ENCODE data around the gene PSME3IP1. TPM values are rescaled to one million over a fixed set of nuclear protein-coding genes. Genes with fewer than 3 reads are reported as not detected.
"Not testable (repeated sequence)": the region's sequence is repeated elsewhere in the genome, so short reads cannot be mapped to it uniquely, and the experiment has no call there.

Gene PSME3IP1
- total and polyA plus RNA-seq, 2 experiments from 2014 or later: 64.2 to 73.2 TPM

GRCh38 chr16:57111420-57111819 is 74.4 kb downstream of the PSME3IP1 start:
- no peak overlapping the region for H3K4me2 ChIP-seq
- no peaks in the 10 kb centered on the region for H3K79me2 ChIP-seq
- H4K20me1 ChIP-seq (ENCODE audit: insufficient read depth, poor library complexity, severe bottlenecking): no peaks in the 10 kb centered on the region
- no peaks in the 10 kb centered on the region for H3K27me3 ChIP-seq
- H3K9me2 ChIP-seq (replicated peaks; ENCODE audit: insufficient read depth): no peaks in the 10 kb centered on the region
- 97% methylated on average over 2 of the region's 2 CpGs for WGBS (ENCODE audit: low lambda C conversion rate, missing lambda C conversion rate)
- no peak for DNase-seq (ENCODE audit: low spot score)
- no peaks in the 10 kb centered on the region for H3K36me3 ChIP-seq (replicated peaks; ENCODE audit: insufficient read depth, low read depth)
- no peaks in the 10 kb centered on the region for H3K9me3 ChIP-seq (ENCODE audit: low read depth)
- H3K4me1 ChIP-seq (ENCODE audit: insufficient read depth): no peaks in the 10 kb centered on the region
- H3K4me3 ChIP-seq: no peak overlapping the region
- no peak overlapping the region for H2AFZ ChIP-seq
- H3K27ac ChIP-seq: no peak overlapping the region
- no peak for TF ChIP-seq EZH2 (IDR thresholded peaks at IDR 0.05; ENCODE audit: borderline replicate concordance)
- TF ChIP-seq CTCF (IDR thresholded peaks at IDR 0.05; ENCODE audit: poor library complexity): no peak
- TF ChIP-seq EZH2phosphoT487 (IDR thresholded peaks at IDR 0.05; ENCODE audit: low read depth, severe bottlenecking, unreplicated experiment): no peak

GRCh38 chr16:57110937-57111336 is 74.9 kb downstream of the PSME3IP1 start:
- H3K27ac ChIP-seq: no peak overlapping the region
- H3K36me3 ChIP-seq (replicated peaks; ENCODE audit: insufficient read depth, low read depth): no peaks in the 10 kb centered on the region
- no peak overlapping the region for H3K4me2 ChIP-seq
- no peaks in the 10 kb centered on the region for H3K9me2 ChIP-seq (replicated peaks; ENCODE audit: insufficient read depth)
- no peak overlapping the region for H2AFZ ChIP-seq
- no peaks in the 10 kb centered on the region for H3K79me2 ChIP-seq
- no peak for DNase-seq (ENCODE audit: low spot score)
- no peaks in the 10 kb centered on the region for H3K9me3 ChIP-seq (ENCODE audit: low read depth)
- no peaks in the 10 kb centered on the region for H3K27me3 ChIP-seq
- no peak overlapping the region for H3K4me3 ChIP-seq
- H3K4me1 ChIP-seq (ENCODE audit: insufficient read depth): no peaks in the 10 kb centered on the region
- TF ChIP-seq CTCF (IDR thresholded peaks at IDR 0.05; ENCODE audit: poor library complexity) (no peak), EZH2phosphoT487 (IDR thresholded peaks at IDR 0.05; ENCODE audit: low read depth, severe bottlenecking, unreplicated experiment) (no peak), EZH2 (IDR thresholded peaks at IDR 0.05; ENCODE audit: borderline replicate concordance) (no peak)
- H4K20me1 ChIP-seq (ENCODE audit: insufficient read depth, poor library complexity, severe bottlenecking): no peaks in the 10 kb centered on the region
- WGBS (ENCODE audit: low lambda C conversion rate, missing lambda C conversion rate): 90% methylated on average over 4 of the region's 4 CpGs

GRCh38 chr16:57109259-57110105 is 76.4 kb downstream of the PSME3IP1 start:
- not testable (repeated sequence) for H3K9me2 ChIP-seq (replicated peaks; ENCODE audit: insufficient read depth); H3K4me1 ChIP-seq (ENCODE audit: insufficient read depth); H3K27ac ChIP-seq; H3K4me3 ChIP-seq; H3K4me2 ChIP-seq; H2AFZ ChIP-seq; H3K27me3 ChIP-seq; DNase-seq (ENCODE audit: low spot score); H3K79me2 ChIP-seq; H3K9me3 ChIP-seq (ENCODE audit: low read depth); H3K36me3 ChIP-seq (replicated peaks; ENCODE audit: insufficient read depth, low read depth); H4K20me1 ChIP-seq (ENCODE audit: insufficient read depth, poor library complexity, severe bottlenecking)
- WGBS (ENCODE audit: low lambda C conversion rate, missing lambda C conversion rate): 79% methylated on average over 10 of the region's 10 CpGs

GRCh38 chr16:57108432-57108831 is 77.4 kb downstream of the PSME3IP1 start:
- Histone ChIP-seq H3K4me3 (no peak overlapping the region), H3K4me1 (ENCODE audit: insufficient read depth) (no peaks in the 10 kb centered on the region), H3K27me3 (no peaks in the 10 kb centered on the region), H3K4me2 (no peak overlapping the region), H3K9me3 (ENCODE audit: low read depth) (no peaks in the 10 kb centered on the region), H3K79me2 (no peaks in the 10 kb centered on the region), H3K9me2 (replicated peaks; ENCODE audit: insufficient read depth) (no peaks in the 10 kb centered on the region), H3K36me3 (replicated peaks; ENCODE audit: insufficient read depth, low read depth) (no peaks in the 10 kb centered on the region), H3K27ac (no peak overlapping the region), H2AFZ (no peak overlapping the region), H4K20me1 (ENCODE audit: insufficient read depth, poor library complexity, severe bottlenecking) (no peaks in the 10 kb centered on the region)
- DNase-seq (ENCODE audit: low spot score): no peak
- TF ChIP-seq EZH2phosphoT487 (IDR thresholded peaks at IDR 0.05; ENCODE audit: low read depth, severe bottlenecking, unreplicated experiment) (no peak), CTCF (IDR thresholded peaks at IDR 0.05; ENCODE audit: poor library complexity) (no peak), EZH2 (IDR thresholded peaks at IDR 0.05; ENCODE audit: borderline replicate concordance) (no peak)
- 72% methylated on average over 1 of the region's 1 CpG for WGBS (ENCODE audit: low lambda C conversion rate, missing lambda C conversion rate)
